ENCODE results near the gene RPL39L. TPM values are rescaled to one million over a fixed set of nuclear protein-coding genes. Genes with fewer than 3 reads are reported as not detected.

Gene RPL39L
- total RNA-seq, 2 donors from 2014 or later: 2.6 to 11.6 TPM

GRCh38 chr3:187130346-187131066, 8.8 kb downstream of the RPL39L start:
- H3K9ac ChIP-seq (ENCODE audit: low read depth in 2 of 2, low read length in 2 of 2): no peak overlapping the region

DNA sequence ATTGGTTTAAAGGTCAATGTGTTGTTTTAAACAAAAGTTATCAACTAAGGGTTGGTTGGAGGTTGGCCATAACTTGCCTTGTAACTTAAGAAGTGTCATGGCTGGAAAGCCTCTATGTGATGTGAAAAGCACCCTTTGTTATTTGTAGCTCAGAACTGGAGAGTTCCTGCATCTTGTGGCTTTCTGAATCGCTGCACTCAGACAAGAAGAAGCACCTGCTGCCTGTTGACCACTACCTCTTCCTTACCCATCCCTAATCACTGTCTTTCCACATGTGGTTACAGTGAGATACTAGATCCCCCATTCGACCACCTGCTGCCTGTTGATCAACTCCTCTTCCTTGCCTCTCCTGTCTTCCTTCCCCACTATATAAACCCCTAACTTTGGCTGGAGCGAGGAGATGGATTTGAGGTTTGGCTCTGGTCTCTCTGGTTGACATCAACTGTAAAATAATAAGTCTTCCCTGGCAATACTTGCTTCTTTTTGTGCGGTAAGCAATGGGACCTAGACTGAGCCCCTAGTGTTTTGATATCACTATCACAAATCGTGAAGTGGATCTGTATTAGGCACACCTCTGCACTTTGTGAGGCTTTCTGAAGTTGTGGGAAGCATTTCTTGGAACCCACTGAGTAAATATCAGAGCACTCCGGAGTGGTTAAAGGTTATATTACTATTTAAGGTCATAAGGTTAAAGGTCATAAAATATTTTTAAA, 13.8 kb downstream of the RPL39L start:
- Histone ChIP-seq H3K9ac (ENCODE audit: low read depth in 2 of 2, low read length in 2 of 2) (no peak overlapping the region), H3K27ac (no peak overlapping the region), H3K4me3 (no peak overlapping the region), H3K27me3 (no peaks in the 10 kb centered on the region), H3K9me3 (no peaks in the 10 kb centered on the region), H3K36me3 (no peaks in the 10 kb centered on the region), H3K4me1 (no peaks in the 10 kb centered on the region)
- TF ChIP-seq CTCF (IDR thresholded peaks at IDR 0.05): no peak
- intact Hi-C loops (cut with DNase I): no loop called here
- DNase-seq: no peak

More at GRCh38 chr3:187130346-187131066, 8.8 kb downstream of the RPL39L start:
- Histone ChIP-seq H3K36me3 (no peaks in the 10 kb centered on the region), H3K4me1 (no peaks in the 10 kb centered on the region), H3K4me3 (no peak overlapping the region), H3K27ac (peak overlapping the region; percentile 31), H3K9me3 (no peaks in the 10 kb centered on the region), H3K27me3 (no peaks in the 10 kb centered on the region)
- DNase-seq: no peak
- TF ChIP-seq CTCF (IDR thresholded peaks at IDR 0.05): no peak
- intact Hi-C loops (cut with DNase I): no loop called here

DNA sequence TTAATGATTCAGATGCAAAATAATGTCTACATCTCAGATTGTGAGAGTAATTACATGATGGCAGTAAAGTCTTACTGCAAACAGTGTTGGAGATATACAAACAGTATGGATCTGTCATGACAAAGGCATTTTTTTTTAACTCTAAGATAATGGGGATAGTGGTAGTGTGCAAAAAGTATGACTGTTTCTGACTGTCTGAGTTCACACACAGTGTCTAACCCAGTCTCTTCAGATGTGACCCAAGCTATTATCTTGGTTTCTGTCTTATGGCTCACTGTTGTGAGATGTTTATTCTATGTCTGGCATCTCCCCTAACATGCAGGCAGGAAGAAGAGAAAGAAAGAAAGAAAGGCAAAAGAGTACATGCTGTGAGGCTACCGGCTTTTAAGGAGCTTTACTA, 17.0 kb downstream of the RPL39L start:
- TF ChIP-seq CTCF (IDR thresholded peaks at IDR 0.05): no peak

GRCh38 chr3:187120326-187120725, 19.0 kb downstream of the RPL39L start:
- no peak for TF ChIP-seq CTCF (IDR thresholded peaks at IDR 0.05)
- Histone ChIP-seq H3K9ac (ENCODE audit: low read depth in 2 of 2, low read length in 2 of 2) (no peak overlapping the region), H3K27me3 (no peaks in the 10 kb centered on the region), H3K27ac (no peak overlapping the region), H3K36me3 (no peaks in the 10 kb centered on the region), H3K4me1 (no peaks in the 10 kb centered on the region), H3K4me3 (no peak overlapping the region), H3K9me3 (no peaks in the 10 kb centered on the region)
- intact Hi-C loops (cut with DNase I): no loop called here
- DNase-seq: no peak

More for the DNA sequence above, 17.0 kb downstream of the RPL39L start:
- DNase-seq: no peak
- H3K9me3 ChIP-seq: no peaks in the 10 kb centered on the region
- no peak overlapping the region for H3K9ac ChIP-seq (ENCODE audit: low read depth in 2 of 2, low read length in 2 of 2)
- H3K4me1 ChIP-seq: no peaks in the 10 kb centered on the region
- intact Hi-C loops (cut with DNase I): no loop called here
- H3K27ac ChIP-seq: no peak overlapping the region
- no peak overlapping the region for H3K4me3 ChIP-seq
- no peaks in the 10 kb centered on the region for H3K27me3 ChIP-seq
- no peaks in the 10 kb centered on the region for H3K36me3 ChIP-seq

GRCh38 chr3:187114511-187114910, 24.8 kb downstream of the RPL39L start:
- no peaks in the 10 kb centered on the region for H3K27me3 ChIP-seq
- H3K9me3 ChIP-seq: no peaks in the 10 kb centered on the region
- H3K27ac ChIP-seq: no peak overlapping the region
- no peak for DNase-seq
- TF ChIP-seq CTCF (IDR thresholded peaks at IDR 0.05): no peak
- intact Hi-C loops (cut with DNase I): loop anchor here (2.0 kb wide), 1 partner anchor 50 kb away; no protein-coding TSS in a partner anchor
- H3K9ac ChIP-seq (ENCODE audit: low read depth in 2 of 2, low read length in 2 of 2): no peak overlapping the region
- H3K4me1 ChIP-seq: no peaks in the 10 kb centered on the region
- no peaks in the 10 kb centered on the region for H3K36me3 ChIP-seq
- no peak overlapping the region for H3K4me3 ChIP-seq

Measured in colonic mucosa (tissue), 4 donors.